GM19025 (cell line): ENCODE data around the gene CCL18.
"Not testable (repeated sequence)": the region's sequence is repeated elsewhere in the genome, so short reads cannot be mapped to it uniquely, and the experiment has no call there.

Experiments
- ATAC-seq: cut with Tn5 transposase; IDR thresholded peaks from one replicate; pipeline ENCODE4 v1.9.1; 2021; ENCODE audit warnings: mild to moderate bottlenecking, low read depth, moderate library complexity; ENCODE audit not compliant: unreplicated experiment

CCL18 gene, protein sequence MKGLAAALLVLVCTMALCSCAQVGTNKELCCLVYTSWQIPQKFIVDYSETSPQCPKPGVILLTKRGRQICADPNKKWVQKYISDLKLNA

DNA sequence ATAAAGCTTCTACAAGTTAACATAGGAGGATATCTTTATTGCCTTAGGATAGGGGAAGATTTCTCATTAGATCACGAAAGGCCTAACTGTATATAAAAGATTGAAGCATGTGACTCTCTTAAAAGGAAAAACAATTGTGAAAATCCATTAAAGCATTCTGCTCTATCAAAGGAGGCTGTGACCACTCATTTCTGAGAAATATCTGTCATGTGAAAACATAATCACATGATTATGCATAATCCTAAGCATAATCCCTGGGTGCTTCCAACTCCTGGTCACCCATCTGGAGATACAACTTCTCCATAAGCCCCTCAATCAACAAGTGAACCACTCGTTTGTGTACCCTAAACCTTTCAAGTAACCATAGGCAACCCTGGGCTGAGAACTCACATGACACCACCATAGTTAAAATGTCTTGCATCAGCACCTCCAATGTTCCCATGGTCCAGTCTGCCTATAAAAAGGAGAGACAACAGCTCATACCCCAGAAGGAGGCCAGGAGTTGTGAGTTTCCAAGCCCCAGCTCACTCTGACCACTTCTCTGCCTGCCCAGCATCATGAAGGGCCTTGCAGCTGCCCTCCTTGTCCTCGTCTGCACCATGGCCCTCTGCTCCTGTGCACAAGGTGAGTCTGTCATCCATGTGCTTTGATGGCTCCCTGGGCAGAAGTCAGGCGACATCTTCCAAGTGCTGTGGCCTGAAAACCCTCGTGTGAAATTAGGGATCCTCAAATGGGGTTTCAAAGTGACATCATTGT lies at the start of gene CCL18:
Gene CCL18, plus strand, starts transcription at position 487 of the 756 bp plus-strand sequence. Its CDS starts 71 bp downstream, at position 558.
- no peak for ATAC-seq

DNA sequence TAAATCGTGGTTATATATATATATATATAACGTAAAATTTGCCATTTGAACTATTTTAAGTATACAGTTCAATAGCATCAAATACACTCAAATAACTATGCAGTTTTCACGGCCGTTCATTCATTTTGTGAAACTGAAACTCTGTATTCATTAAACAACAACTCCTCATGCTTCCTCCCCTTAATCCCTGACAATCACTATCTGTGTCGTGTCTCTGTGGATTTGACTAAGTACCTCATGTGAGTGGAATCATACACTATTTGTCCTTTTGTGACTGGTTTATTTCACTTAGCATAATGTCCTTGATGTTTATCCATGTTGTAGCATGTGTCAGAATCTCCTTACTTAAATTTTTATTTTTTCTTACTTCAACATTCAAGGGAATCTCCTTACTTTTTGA lies 49.1 kb upstream of the CCL18 start:
- ATAC-seq, result no peak

DNA sequence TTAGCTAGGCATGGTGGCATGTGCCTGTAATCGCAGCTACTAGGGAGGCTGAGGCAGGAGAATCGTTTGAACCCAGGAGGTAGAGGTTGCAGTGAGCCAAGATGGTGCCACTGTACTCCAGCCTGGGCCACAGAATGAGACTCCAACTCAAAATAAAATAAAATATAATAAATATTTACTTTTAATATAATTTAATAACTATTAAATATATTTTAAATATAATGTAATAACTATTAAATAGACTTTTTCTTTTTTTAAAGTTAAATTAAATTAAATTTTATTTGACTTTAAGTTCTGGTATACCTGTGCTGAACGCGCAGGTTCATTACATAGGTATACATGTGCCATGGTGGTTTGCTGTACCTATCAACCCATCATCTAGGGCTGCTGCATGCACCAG lies 48.2 kb upstream of the CCL18 start:
- not testable (repeated sequence) for ATAC-seq

DNA sequence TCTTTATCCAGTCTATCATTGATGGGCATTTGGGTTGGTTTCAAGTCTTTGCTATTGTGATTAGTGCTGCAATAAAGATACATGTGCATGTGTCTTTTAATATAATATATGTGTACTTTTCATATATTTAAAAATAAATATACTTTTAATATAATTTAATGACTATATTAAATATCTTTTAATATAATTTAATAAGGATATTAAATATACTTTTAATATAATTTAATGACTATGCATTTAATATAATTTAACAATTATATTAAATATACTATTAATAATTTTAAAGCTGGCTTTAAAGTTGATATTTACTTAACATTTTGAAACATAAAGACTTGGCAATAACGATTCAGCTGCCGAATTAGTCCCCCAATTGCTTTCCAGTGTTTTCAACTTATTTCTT lies 47.5 kb upstream of the CCL18 start:
- ATAC-seq, result no peak

DNA sequence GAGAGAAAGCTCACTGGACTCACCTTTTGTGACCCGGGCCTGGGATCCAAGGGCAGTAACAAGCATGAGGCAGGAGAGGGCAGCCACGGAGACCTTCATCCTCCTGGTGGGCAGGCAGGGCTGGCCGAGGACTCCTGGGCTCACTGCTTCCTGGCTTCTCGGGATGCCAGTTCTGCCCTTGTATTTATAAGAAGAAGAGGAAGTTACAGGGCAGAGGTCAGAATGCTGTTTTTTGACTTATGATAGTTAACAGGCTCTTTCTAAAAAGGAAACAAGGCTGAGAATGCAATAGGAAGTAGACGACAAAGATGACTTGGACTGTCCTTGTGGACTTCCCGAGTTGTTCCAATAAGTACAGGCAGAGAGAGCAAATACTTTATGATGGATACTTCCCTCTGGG lies 46.3 kb upstream of the CCL18 start, which contains the start of gene CCL23:
Gene CCL23, minus strand, starts transcription at position 174 of the 400 bp plus-strand sequence. Its CDS starts 75 bp downstream, at position 99.
- ATAC-seq, result no peak

DNA sequence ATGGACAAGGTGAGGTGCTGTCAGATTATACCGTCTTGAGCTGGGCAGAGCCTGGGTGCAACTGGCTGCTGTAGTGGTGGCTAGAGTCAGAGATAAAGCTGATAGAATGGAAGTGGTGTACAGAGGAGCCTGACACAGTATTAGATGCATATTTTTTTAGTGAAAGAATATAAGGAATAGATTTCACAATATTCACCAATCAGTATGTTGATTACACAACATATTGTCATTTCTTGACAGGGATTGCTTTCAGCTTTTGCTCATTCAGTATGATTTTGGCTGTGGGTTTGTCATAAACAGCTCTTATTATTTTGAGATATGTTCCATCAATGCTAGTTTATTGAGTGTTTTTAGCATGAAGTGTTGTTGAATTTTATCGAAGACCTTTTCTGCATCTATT lies 44.6 kb upstream of the CCL18 start:
- ATAC-seq, result no peak

DNA sequence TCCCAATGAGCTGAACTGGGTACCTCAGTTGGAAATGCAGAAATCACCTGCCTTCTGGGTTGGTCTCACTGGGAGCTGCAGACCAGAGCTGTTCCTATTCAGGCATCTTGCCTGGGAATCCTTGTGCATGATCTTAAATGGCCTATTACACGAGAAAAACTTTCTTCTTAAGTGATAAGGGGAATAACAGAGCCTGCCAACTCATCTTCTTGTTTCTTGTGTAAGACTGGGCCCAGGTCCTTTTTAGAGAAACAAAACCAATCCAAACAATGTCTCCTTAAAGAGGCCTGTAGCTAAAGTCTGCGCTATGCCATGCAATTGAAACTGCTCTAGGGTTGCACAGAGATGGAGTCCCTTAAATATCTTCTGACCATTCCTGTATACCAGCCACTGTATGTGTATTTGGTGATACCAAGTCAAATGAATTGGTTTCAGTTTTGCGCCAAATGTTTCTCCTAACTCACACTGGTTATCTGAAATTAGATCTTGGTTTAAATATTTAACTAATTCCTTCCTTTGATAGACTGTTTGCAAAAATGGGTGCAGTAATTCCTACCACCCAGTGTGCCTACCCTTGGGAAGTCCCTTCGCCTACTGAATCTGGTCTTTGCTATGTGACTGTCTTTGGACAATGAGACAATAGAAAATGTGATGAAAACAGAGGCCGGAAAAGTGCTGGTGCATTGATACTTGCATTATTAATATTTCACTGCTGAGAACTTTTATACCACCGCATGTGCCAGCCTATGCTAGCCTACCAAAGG lies 39.8 kb upstream of the CCL18 start:
- ATAC-seq, result no peak

DNA sequence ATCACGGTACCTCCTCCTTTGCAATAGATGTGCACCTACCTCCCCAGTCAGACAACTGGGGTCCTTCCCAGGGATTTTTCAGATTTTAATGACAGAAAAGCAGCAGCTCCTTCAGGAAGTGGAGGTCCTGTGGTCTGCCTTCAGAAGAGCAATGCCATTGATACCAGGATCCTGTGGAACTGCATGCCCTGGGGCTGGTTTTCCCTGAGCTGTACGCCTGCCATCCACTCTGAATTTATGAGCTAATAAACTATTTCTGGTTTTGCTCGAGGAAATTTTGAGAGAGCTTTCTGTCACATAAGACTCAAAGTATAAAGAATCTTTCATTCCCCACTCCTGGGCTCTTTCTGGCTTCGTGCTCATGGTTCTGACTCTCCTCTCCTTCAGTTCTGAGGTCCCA lies 36.3 kb upstream of the CCL18 start:
- ATAC-seq, result no peak

DNA sequence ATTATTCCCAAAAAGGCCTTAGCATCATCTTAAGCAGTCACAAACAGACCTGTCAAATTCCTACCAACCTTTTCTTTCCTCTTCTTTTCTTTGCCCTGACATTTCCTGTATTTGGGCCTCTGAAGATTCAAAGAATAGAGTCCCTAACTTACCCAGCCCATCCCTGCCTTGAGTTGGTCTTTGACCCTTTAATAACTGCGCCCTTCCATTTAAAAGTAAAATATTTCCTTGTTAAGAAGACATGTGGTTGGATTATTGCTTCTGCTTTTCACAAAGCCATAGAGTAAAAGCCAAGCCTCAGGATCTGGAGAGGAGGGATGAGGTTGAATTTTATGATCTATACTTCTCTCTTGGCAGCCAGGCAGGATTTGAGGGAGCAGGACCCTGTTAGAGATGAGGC lies 33.1 kb upstream of the CCL18 start:
- ATAC-seq, result no peak

DNA sequence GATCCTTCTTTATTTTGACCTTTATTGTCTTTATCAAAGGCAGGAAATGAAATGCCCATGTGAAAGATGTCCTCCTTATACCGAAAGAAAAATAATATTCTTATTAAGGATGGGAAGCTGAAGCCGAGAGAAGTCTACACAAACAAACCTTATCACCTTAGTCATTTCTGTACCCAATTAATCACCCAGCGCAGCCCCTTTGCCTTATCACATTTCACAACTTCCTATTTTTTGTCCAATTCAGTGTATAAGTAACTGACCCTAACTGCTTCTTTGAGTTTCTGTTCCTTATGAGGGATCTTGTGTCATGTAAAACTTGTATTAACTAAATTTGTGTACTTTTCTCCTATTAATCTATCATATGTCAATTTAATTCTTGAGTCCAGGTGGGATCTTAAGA lies 29.9 kb upstream of the CCL18 start:
- no peak for ATAC-seq

DNA sequence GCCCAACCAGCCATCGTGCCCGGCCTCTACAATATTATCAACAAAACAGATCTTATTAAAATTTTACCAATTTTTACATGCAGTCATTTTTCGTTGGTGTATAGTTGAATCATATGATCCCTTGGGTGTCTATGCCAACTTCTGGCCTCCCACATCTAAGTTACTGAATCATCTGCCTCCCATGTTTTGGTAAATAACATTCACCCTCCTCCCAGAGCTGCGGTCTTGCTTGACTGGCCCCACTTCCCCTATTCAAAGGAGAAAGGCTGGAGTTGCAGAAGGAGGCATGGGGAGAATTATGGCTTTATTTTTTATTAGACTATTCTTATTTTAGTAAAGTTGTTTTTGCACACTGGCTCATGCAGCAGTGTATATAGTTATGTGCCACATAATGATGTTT lies 27.8 kb upstream of the CCL18 start:
- no peak for ATAC-seq

DNA sequence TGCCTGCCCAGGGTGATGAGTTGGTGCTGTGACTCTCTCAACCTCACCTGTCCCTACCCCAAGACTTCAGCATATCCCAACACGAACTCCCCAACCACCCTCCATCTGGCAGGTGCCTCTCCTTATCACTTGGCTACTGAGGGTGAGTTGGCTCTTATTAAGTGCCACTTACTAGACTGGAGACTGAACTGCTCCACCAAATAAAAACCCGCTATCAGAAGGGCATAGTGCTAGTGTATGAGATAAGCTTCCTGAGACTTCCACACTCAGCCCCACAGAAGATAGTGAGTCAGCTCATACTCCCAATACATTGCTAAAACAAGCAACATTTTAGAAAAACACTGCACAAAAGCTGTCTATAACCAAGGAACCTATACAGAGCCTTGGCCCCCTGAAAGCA lies 16.0 kb upstream of the CCL18 start:
- no peak for ATAC-seq

DNA sequence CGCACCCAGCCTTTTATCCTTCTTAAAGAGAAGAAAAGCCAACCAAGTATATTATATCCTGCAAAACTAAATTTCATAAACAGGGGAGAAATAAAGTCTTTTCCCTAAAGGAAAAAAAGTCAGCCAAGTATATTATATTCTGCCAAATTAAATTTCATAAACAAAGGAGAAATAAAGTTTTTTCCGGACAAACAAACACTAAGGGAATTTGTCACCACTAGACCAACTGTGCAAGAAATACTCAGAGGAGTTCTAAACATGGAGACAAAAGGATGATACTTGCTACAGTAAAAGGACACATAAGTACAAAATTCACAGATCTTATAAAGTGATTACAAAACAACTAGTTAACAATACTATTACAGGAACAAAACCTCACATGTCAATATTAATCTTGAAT lies 14.4 kb upstream of the CCL18 start:
- ATAC-seq, result no peak

DNA sequence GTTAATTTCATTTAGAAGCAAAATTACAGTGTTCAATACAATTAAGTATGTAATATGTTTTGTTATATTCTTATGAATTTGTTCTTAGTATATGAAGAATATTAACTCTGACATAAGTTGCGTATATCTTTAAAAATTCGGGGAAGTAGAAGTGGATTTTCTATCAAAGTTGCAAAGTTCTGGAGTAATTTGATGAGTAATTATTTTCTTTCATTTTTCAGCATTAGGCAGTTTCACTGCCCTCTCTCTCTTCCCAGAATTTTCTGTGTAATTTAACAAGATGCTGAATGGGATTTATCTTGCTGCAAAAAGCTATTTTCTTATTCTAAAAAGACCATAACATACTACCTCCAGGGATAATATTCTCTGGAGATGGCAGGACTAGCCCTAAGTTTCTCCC lies 8.9 kb upstream of the CCL18 start:
- ATAC-seq, result no peak

DNA sequence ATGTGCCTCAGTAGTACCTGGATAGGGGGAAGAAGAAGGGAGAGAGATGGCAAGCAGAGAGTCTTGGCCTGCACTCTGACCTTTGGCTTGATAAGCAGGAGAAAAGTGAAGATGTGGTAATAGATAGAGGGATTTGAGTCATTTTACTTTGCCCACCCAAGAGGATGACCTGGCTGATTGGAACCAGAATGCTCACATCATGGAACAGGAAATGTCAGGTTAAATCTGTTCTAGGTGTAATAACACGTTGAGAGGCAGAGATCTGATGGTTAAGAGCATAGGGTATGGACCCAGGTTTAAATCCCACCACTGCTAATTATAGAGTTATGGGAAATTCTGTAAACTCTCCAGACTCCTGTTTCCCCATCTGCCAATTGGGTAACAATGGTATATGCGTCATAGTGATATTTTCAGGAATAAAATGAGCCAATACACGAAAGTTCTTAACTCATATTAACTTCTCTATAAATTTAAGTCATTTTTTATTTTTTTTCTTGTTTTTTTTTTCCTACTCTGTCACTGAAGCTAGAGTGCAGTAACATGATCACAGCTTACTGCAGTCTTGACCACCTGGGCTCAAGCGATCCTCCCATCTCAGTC lies 8.1 kb upstream of the CCL18 start:
- no peak for ATAC-seq

DNA sequence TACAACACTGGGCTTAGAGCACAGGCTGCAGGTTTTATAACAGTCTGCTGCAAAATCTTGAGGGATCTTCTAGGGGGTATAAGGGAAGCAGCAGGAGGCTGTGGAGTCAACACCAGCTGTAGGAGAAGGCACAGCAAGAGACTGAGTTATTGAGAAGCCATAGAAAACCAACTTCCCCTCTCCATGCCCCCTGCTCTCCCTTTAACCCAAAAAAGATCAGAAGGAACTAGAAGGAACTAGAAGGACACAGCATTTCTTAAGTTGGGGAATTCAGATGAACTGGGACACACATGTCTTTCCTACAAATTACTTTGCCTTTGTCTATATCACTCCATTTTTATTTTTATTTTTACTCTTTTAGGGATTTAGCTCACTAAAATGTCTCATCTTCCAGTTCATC lies 6.2 kb upstream of the CCL18 start:
- ATAC-seq, result no peak

DNA sequence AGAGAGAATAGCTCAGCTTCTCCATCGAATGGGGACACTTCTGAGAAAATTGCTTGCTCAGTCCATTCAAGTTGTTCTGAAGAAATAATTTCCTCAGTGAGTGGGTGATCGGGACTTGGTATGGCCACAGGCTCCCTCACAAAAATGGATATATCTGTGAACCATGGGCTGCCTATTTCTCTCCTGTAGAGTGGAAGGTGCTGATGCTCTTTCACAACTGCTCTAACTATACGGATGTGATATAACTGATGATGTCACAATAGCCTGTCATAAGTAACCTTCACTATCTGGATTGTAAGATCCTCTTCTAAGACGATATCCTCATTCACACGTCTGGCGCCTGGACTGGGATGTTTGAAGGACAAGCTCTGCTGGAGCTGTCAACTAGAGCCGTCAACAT lies 4.7 kb upstream of the CCL18 start:
- no peak for ATAC-seq

DNA sequence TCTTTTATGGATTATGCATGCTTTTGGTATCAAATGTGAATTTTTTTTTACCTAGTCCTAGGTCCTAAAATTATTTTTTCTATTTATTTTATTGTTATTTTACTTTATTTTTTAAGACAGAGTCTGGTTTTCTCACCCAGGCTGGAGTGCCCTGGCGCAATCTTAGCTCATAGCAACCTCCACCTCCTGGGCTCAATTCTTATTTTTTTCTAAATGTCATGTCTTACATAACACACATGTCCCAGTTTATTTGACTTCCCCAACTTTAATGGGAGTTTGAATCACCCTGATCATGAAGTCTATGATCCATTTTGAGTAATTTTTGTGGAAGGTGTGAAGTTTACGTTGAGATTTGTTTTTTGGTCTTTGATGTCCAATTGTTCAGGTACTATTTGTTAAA lies 3.3 kb upstream of the CCL18 start:
- no peak for ATAC-seq

DNA sequence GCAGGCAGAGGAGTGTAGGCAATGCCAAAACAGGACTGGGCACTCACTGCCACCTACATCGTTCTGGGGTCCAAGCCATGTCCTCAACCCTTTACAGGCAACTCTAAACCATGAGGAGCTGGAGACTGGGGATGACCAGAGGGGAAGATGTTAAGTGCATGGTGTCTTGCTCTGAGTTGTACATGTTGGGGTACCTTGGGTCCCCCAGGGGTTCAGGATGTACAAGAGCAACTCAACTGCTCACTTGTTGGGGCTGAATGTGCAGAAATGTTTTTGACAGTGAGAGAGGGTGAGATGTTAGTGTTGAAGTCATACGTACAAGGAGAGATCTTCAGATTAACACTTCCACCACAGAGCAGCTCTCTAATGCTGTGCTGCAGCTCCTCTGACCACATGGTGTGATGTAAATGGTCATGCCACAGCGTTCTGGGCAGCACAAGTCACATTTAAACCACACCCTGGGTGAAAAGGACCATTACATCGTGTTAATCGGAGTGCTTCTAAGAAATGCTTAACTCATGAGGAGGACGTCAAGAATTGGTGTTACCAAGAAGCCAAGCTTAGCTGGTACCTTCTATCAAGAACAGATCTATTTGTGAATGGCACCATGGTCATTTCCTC lies 2.4 kb downstream of the CCL18 start:
- no peak for ATAC-seq

DNA sequence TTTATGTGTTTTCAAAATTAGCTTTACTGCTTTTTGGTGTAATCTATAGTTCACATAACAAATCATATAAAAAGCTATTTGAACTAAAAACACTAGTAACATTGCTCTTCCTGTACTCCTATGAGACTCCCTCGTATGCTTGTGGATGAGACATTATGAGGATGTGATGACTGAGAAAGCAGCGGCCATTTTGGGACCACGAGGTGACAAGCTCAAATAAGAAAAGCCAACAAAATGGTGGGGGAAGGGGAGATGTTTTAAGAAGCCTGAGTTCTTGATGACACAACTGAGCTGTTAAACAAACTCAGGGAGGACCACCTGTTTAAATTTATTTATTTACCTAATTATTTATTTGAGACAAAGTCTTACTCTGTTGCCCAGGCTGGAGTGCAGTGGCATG lies 4.5 kb downstream of the CCL18 start:
- ATAC-seq, result no peak

DNA sequence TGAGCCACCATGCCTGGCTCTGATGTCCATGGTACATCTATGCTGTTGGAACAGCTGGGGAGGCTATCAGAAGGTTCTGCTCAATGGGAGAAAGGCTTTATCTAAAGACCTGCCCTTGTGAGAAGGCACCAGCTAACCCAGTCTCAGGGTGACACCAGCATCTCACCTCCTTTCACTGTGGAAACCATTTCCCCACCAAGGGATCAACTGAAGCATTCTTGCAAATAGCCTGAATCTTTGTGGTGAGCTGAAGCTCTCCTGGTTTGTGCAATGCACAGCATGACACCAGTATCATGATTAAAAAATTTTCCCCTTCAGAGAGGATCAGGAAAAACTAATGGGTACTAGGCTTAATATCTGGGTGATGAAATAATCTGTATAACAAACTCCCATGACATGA lies 5.1 kb downstream of the CCL18 start:
- no peak for ATAC-seq
